Stimulated activated CD8-positive, alpha-beta memory T cell treated with anti-CD3 and anti-CD28 coated beads, Interleukin-2, amount 100 ng/mL, for 48 hours (primary cell): ENCODE data around the gene USP7.
"Not testable (repeated sequence)": the region's sequence is repeated elsewhere in the genome, so short reads cannot be mapped to it uniquely, and the experiment has no call there.

ENCODE experiments used
- DNase-seq, 2 donors: peaks; one replicate each; pipeline ENCODE4 v3.0.0-alpha.2; 2020; ENCODE audit warnings: low read depth in 2 of 2

Gene USP7

DNA sequence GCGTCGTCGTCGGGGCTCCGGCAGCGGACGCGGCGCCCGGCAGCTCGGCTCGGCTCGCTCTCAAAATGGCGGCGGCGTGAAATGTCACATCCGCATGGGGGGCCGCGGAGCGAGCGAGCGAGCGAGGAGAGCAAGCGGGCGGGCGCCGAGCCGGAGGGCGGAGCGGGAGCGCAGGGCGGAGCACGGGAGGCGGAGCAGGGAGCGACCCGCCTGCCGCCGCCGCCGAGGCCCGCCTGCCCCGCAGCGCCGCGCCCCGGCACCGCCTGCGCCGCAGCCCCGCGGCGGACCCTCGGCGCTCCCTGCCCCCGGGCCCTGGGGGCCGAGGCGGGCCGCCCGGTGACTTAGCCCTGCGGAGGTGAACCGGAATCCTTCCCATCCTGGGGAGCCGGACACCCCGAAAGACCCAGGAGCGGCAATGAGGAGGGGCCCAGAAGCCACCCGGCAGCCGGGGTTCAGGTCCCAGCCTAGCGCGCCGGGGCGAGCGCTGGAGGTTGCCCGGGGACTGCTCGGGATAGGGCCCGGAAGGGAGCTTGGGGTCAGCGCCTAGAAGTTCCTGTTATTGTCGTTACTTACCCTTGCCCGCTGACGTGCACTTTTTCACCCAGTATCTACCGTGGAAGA lies at the start of gene USP7:
Gene USP7, minus strand, starts transcription at position 86 of the 621 bp plus-strand sequence. CDS start 621 bp downstream, outside the sequence.
- peak; percentile 84 to 91 for DNase-seq

DNA sequence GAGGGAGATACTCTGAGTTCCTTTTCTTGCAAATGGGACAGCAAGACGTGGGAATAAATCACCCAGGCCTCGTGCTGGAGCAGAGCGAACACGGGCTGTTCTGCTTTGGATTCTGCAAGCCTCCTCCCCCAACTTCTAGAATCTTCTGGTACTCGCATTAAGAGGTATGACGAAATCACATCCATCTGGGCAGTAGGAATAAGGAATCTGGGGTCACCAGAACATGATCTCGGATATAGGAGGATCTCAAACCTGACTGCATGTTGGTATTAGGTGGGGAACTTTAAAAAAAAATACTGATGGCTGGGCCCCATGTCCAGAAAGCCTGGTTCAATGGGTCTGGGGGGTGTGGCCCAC lies 49.8 kb upstream of the USP7 start:
- no peak for DNase-seq

DNA sequence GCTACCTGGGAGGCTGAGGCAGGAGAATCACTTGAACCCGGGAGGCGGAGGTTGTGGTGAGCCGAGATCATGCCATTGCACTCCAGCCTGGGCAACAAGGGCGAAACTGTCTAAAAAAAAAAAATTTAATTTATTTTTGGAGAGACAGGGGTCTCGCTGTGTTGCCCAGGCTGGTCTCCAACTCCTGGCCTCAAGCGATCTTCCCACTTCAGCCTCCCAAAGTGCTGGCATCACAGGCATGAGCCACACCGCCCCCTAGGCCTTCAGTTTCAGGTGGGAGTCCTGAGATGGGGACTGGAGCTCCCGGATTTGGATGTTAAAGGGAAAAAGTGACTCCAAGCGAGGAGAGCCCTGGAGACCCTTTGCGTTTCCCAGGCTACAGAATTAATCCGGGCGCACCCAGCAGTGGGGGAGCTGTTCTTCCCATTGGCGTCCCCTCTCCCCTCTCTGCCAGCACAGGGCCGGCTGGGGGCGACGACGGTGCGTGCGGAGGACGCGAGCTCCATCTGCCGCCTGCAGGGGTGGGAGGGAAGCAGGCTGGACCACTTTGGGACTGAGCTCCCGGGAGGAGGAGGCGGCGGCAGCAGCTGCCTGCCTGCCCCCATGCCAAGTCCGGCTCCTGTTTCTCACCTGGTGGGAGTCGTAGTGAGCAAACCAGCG lies 49.3 kb upstream of the USP7 start:
- no peak for DNase-seq

DNA sequence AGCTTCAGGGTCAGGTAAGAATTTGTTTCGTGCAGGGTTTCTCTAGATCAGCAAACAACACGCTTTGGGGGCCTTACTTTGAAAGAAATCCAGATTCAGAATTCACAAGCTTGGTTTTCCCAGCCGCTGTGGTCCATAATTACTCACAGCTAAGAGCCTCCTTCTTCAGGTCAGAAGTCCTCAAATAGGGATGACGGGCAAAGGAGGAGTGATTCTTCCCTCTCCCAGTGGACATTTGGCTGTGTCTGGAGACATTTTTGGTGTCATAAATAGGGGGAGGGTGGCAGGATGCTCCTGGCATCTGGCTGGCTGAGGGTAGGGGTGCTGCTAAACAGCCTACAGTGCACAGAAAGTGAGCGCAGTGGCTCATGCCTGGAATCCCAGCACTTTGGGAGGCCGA lies 48.6 kb upstream of the USP7 start:
- DNase-seq, result no peak

DNA sequence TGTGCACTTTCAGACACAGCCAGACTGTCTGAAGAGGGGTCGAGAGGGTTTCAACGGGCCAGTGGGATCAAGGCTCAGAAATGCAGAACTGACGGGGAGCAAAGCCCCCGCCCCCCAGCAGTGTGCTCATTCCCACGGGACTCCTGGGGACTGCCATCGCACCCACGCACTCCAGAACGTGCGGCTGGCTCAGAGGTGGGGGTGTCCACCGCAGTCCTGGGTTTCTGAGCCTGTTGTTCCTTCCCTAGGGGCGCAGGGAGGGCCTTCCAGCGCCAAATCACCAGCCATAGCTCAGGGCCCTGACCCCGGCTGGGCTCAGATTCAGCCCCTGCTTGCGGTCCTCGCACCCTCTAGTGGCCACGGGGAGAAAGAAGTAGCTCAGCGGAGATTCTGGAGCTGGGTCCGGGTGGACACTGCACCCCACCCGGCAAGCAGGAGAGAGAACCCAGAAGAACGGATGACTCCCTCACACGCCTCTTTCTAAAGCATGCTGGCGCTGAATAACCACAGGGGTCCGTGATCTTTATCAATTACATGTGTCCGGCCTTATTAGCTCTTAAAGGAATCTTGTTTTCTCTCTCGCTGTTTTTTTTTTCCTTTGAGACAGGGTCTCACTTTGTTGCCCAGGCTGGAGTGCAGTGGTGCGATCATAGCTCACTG lies 45.0 kb upstream of the USP7 start:
- DNase-seq, result peak; percentile 58 to 62

DNA sequence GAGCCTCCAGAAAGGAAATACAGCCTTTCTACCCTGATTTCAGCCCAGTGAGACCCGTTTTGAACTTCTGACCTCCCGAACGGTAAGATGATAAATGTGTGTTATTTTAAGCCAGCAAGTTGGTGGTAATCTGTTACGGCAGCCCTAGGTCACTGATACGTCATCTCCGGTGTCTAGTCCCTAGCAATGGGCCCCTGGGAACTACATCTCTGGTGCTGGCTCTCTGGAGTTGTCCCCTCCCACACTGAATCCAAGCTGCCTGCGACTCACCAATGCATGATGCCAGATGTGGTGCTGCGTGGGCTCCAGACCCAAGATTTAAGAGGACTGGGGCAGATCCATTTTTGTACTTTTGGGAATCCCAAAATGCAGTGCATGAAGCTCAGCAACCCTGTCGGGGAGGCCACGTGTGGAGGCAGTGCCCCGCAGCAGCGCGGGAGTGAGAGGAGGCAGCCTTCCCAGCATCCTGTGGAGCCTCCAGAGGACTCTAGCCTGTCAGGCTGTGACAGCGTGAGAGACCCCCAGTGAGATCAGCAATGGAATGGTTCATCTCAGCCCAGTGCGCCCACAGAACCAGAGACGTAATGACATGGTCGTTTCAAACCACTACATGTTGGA lies 43.6 kb upstream of the USP7 start:
- no peak for DNase-seq

DNA sequence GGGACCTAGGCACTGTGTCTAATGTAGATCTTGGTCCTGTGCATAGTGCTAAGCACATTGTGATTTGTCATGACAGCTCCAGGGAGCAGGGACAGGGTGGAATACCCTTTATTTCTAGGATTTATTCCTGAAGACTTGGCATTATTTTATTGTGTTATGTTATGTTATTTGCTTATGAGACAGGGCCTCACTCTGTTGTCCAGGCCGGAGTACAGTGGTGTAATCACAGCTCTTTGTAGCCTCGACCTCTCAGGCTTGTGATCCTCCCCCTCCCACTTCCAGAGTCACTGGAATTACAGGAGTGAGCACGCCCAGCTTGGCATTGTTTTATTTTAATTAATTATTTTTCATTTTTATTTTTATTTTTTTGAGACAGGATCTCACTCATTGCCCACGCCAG lies 40.5 kb upstream of the USP7 start:
- DNase-seq, result no peak

DNA sequence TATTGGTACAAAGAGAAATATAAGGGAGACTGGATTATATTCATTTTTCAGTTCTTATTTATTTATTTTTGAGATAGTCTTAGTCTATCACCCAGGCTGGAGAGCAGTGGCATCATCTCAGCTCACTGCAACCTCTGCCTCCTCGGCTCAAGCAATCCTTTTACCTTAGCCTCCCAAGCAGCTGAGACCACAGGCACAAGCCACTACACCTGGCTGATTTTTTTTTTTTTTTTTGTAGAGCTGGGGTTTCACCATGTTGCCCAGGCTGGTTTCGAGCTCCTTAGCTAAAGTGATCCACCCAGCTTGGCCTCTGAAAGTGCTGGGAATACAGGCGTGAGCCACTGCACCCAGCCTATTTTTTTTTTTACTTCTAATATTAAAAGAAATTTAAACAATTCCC lies 40.1 kb upstream of the USP7 start:
- DNase-seq, result no peak

DNA sequence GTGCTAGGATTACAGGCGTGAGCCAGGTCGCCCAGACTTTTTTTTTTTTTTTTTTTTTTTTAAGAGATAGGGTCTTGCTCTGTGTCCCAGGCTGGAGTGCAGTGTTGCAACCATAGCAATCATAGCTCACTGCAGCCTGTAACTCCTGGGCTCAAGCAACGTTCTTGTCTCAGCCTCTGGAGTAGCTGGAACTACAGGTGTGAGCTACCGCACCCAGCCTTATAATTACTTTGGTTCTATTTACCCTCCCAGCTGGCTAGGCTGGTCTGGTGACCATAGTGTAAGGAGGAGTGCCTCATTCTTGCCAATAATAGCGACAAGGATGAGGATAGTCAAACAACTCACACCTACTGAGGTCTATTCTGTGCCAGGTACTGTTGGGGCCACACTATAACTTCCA lies 39.6 kb upstream of the USP7 start:
- DNase-seq, result no peak

DNA sequence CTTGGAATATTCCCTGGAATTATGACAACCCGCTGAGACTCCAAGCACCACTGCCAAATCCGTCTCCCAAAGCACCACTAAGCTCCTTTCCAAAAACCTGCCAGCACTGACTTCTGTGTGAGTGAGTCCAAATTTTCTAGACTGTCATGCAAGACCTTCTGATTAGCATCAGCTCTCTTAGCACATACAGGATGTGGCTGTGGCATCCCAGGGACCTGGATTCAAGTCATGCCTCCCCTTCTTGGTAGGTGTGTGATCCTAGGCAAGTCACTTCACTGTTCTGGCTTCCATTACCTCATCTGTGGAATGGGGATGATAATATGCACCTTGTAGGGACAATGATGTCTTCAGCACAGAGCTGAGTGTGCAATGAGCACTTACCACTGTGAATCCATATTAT lies 38.3 kb upstream of the USP7 start:
- no peak for DNase-seq

DNA sequence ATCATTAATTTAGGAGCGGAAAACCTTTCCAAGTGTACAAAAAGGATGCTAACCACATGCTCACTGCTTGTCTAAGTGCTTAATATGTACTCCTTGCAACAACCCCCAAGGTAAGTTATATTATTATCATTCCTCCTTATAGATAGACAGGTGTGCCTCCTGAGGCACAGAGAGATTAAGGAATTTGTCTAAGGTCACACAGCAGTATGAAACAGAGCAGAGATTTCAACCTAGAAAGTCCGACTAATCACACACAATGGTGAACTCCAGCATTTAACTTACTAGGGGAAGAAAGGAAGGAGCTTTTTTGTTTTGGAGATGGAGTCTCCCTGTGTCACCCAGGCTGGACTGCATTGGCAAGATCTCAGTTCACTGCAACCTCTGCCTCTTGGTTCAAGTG lies 37.0 kb upstream of the USP7 start:
- no peak for DNase-seq

DNA sequence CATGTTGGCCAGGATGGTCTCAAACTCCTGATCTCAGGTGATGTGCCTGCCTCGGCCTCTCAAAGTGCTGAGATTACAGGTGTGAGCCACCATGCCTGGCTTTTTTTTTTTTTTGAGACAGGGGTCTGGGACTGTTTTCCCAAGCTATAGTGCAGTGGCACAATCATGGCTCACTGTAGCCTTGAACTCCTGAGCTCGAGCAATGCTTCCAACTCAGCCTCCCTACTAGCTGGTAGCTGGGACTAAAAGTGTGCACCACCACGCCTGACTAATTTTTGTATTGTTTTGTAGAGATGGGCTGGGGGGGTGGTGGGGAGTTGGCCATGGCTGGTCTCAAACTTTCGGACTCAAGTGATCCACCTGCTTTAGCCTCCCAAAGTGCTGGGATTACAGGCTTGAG lies 36.1 kb upstream of the USP7 start:
- no peak for DNase-seq

DNA sequence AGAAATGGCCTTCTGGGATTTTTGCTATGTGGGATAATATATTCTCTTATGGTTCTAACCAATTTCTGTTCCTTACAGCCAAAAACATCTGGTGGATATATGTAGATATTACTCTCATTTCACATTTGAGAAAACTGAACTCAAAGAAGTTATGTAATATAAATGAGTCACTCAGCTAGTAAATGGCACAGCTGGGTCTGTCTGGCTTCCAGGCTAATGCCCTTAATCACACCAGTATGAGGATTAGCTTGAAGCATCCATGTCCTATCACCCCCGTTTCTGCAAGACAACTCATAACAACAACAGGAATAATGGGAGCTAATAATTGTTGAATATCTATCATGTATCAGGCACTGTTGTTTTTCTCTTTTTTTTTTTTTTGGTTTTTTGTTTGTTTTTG lies 34.4 kb upstream of the USP7 start:
- DNase-seq, result no peak

DNA sequence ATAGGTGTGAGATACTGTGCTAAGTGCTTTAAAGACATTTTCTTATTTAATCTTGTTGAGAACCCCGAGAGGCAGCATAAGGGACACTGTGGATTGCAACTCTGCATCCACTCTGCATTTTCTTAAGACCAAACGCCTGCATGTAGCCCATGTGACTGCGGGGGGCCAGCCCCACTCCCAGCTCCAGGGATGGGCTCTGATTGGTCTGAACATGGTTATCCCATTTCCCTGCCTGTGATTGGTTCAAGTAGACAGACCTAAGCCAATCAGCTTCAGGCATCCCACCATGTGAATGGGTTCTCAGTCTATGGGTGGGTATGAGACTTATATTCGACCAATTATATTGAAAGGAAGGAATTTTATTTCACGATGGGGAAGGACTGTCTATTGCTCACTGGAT lies 33.2 kb upstream of the USP7 start:
- no peak for DNase-seq

DNA sequence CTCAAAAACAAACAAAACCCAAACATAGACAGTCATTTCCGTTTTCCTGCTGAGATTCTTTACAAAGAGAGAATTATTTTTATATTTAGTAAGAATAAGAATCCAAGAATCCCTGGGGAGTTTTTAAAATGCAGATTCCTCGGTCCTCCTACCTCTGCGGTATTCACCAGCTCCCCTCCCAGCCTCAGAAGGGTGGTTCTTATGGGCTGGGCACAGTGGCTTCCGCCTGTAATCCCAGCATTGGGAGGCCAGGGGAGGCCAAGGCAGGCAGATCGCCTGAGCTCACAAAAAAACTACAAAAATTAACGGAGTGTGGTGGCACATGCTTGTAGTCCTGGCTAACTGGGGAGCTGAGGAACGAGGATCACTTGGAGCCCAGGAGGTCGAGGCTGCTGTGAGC lies 26.7 kb upstream of the USP7 start:
- no peak for DNase-seq

DNA sequence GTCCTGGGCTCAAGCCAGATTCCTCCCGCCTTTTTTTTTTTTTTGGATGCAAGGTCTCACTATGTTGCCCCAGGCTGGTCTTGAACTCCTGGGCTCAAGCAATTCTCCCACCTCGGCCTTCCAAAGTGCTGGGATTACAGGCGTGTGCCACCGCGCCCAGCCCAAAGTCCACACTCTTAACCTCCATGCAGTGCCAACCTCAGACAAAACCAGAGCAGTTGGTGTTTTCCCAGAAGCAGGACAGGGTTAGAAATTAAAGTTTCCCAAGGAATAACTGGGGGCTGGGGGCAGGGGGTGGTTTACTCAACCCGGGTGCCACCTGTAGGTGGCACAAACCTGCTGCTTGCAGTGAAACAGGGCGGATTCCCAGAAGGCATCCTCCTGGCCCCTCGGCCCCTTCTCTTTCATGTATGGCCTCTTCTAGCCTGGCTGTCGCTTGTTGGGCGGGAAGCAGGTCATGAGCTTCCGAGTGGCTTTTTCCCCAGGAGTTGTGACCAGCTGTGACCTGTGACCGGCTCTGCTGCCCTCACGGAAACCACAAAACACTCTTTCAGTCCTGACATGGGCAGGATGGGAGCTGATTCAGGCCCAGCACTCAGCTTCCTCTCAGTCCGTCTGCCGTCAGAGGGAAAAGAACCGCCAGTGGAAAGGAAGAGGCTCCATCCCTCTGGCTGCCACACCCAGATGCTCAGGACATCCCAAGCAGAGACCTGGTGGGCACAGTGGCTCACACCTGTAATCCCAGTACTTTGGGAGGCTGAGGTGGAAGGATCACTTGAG lies 25.6 kb upstream of the USP7 start:
- DNase-seq, result no peak

DNA sequence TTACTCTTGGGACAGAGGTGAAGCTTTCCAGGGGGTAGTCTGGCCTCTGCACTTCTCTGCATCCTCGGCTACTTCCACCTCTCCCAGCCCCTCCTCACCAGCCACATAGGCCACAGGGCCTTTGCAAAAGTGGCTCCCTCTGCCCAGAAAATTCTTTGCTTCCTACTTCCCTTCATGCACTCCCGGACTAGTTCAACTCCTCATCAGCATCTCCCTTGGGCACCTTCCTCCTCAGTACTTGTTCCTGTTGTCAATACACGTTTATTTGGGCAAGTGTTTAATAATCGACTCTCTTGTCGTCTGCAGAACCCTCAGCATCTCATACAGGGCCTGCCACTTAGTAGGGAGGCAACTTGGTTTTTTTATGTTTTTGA lies 23.1 kb upstream of the USP7 start:
- DNase-seq, result no peak

DNA sequence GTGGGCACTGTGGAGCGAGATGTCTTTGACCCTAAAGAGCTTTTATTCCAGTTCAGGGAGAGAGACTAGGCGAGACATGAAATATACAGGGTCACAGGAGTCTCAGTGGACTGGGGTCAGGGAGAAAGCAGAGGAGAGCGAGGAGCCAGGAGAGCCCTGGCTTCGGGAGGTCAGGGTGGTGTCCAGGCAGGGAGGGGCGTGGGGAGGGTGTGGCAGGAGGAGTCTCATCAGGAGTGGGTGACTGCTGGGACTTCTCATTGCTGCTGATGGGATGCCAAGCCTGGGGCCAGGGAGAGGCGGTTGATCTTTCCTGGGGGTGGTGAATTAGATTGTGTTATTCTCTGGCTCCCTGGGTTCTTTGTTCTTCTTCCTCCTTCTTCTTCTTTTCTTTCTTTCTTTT lies 22.4 kb upstream of the USP7 start:
- DNase-seq, result no peak

DNA sequence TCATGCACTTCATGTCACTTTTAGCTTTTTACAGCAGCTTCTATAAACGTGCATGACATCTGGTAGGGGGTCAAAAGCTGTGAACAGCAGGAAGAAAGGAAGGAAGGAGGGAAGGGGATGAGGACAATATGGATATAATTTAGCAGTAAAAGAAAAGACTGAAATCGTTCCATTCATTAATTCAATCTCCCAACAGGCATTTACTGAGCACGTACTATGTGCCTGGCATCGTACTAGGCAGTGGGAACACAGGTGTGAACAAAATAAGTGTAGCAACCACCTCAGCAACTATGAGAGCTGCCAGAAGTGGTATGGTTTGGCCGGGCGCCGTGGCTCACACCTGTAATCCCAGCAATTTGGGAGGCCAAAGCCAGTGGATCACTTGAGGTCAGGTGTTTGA lies 19.1 kb upstream of the USP7 start:
- DNase-seq, result no peak

DNA sequence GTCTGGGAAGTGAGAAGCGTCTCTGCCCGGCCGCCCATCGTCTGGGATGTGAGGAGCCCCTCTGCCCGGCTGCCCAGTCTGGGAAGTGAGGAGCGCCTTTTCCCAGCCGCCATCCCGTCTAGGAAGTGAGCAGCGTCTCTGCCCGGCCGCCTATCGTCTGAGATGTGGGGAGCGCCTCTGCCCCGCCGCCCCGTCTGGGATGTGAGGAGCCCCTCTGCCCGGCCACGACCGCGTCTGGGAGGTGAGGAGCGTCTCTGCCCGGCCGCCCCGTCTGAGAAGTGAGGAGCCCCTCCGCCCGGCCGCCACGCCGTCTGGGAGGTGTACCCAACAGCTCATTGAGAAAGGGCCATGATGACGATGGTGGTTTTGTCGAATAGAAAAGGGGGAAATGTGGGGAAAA lies 18.2 kb upstream of the USP7 start:
- not testable (repeated sequence) for DNase-seq

DNA sequence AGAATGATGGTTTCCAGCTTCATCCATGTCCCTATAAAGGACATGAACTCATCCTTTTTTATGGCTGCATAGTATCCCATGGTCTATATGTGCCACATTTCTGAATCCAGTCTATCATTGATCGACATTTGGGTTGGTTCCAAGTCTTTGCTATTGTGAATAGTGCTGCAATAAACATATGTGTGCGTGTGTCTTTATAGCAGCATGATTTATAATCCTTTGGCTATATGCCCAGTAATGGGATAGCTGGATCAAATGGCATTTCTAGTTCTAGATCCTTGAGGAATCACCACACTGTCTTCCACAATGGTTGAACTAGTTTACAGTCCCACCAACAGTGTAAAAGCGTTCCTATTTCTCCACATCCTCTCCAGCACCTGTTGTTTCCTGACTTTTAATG lies 12.5 kb upstream of the USP7 start:
- not testable (repeated sequence) for DNase-seq

DNA sequence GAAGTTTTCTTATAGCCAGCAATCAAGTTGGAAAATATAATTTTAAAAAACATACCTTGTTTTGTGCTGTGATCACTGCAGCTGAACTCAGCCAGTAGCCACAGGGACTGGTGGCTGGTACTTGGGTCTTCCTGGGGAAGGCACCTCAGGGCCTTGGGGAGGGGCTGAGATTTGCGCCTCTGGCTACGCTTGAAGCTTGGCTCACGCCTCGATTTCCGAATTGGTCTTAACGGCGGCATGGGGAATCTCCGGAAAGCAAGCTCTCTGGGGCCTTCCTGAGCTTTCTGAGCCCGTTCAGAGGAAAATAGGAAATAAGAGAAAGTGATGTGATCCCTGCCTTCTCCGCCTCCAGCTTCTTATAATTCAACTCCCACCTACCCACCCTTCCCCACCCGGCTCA lies 11.3 kb upstream of the USP7 start:
- DNase-seq, result no peak
